Measurements from ENCODE around the gene QRFP. TPM values are rescaled to one million over a fixed set of nuclear protein-coding genes. Genes with fewer than 3 reads are reported as not detected.

QRFP gene
- total RNA-seq, 1 experiment from 2014 or later: not detected

- H4K8ac ChIP-seq (replicated peaks; ENCODE audit: insufficient read length, low read depth, low read length): no peak overlapping the region
- H3K23ac ChIP-seq (ENCODE audit: insufficient read length, low read depth, low read length): no peak overlapping the region
- no peaks in the 10 kb centered on the region for H3K9me3 ChIP-seq (ENCODE audit: control insufficient read depth, low read depth, low read length)
- H2BK15ac ChIP-seq (ENCODE audit: low read depth, low read length): no peak overlapping the region
- no peak overlapping the region for H3K18ac ChIP-seq (ENCODE audit: insufficient read length, low read depth, low read length)
- H2BK5ac ChIP-seq (ENCODE audit: insufficient read length, low read length): no peak overlapping the region
- no peak overlapping the region for H3K4ac ChIP-seq (ENCODE audit: low read depth, low read length)
- DNase-seq: peak; percentile 97
- no peak overlapping the region for H3K14ac ChIP-seq (ENCODE audit: insufficient read depth, low read length)
- H3K27me3 Mint-ChIP-seq (ENCODE audit: low read depth): peaks cover 60% of the 10 kb centered on the region
- peaks cover 2% of the 10 kb centered on the region; the same call in 1 of the 2 replicates for H3K4me1 ChIP-seq (ENCODE audit: insufficient read depth, low read length)
- no peaks in the 10 kb centered on the region for H3K36me3 Mint-ChIP-seq (ENCODE audit: insufficient read depth in 1 of 3, low read depth in 3 of 3)
- H3K9ac ChIP-seq (ENCODE audit: extremely low read depth, insufficient read length, low read length): no peak overlapping the region
- H2AK5ac ChIP-seq (ENCODE audit: insufficient read length, low read length): no peak overlapping the region
- H3K4me3 Mint-ChIP-seq: peak overlapping the region; percentile 52 to 78
- no peak overlapping the region for H4K91ac ChIP-seq (ENCODE audit: insufficient read length, low read depth, low read length)
- no peak overlapping the region for H2AFZ ChIP-seq (ENCODE audit: low read length)
- H3K4me2 ChIP-seq (ENCODE audit: insufficient read depth, insufficient read length, low read length): peak overlapping the region; percentile 44
- H3K79me2 ChIP-seq (ENCODE audit: insufficient read depth, low read length): no peaks in the 10 kb centered on the region
- no peak overlapping the region for H3K27ac ChIP-seq (ENCODE audit: insufficient read length, low read depth, low read length)
- H2BK12ac ChIP-seq (ENCODE audit: insufficient read length, low read depth, low read length): no peak overlapping the region
- H3K9me3 Mint-ChIP-seq: no peaks in the 10 kb centered on the region; a peak in 1 of 5 replicates
- H3K4me1 Mint-ChIP-seq: peaks cover 25 to 39% of the 10 kb centered on the region in 2 experiments
- H3K23me2 ChIP-seq (ENCODE audit: insufficient read length, low read depth, low read length, poor library complexity, severe bottlenecking): peaks cover 14% of the 10 kb centered on the region
- H3K79me1 ChIP-seq (ENCODE audit: insufficient read depth, low read depth, low read length, poor library complexity, severe bottlenecking): no peaks in the 10 kb centered on the region
- no peak overlapping the region for H4K5ac ChIP-seq (ENCODE audit: insufficient read length, low read depth, low read length)
- H3T11ph ChIP-seq (ENCODE audit: low read length): no peak overlapping the region
- peaks cover 13% of the 10 kb centered on the region; the same call in 1 of the 2 replicates for H3K27me3 ChIP-seq (ENCODE audit: insufficient read depth, low read length)
- no peak overlapping the region for H3K27ac Mint-ChIP-seq
- H4K20me1 ChIP-seq (ENCODE audit: control insufficient read depth, insufficient read depth, insufficient read length): no peaks in the 10 kb centered on the region
- WGBS (ENCODE audit: extremely low coverage, insufficient read length, low lambda C conversion rate): no CpG with 5 or more reads among the region's 36 CpGs
- no peak overlapping the region for H2BK120ac ChIP-seq (ENCODE audit: low read depth, low read length, poor library complexity, severe bottlenecking)
- H2BK20ac ChIP-seq (ENCODE audit: low read depth, low read length, poor library complexity, severe bottlenecking): no peak overlapping the region
- H3K56ac ChIP-seq (ENCODE audit: insufficient read length, low read depth, low read length): no peak overlapping the region
- peak; percentile 94 for TF ChIP-seq CTCF (conservative IDR thresholded peaks at IDR 0.05)
Measured at GRCh38 chr9:130940693-130941576, 44.3 kb upstream of the QRFP start.
